Effector memory CD4-positive, alpha-beta T cell (primary cell): ENCODE measurements around the gene PTPN3.
"Not testable (repeated sequence)": the region's sequence is repeated elsewhere in the genome, so short reads cannot be mapped to it uniquely, and the experiment has no call there.

Experiments used
- DNase-seq, 3 donors: peaks; one replicate each; pipeline ENCODE4 v3.0.0-alpha.2; 2020
- H3K27ac ChIP-seq: 2 replicates; pipeline ENCODE4 v1.7.0; 2013; ENCODE audit warnings: mild to moderate bottlenecking, low read length, moderate library complexity; ENCODE audit not compliant: insufficient read depth, poor library complexity, severe bottlenecking
- H3K27me3 ChIP-seq: replicated peaks from 2 replicates; pipeline ENCODE4 v1.7.0; 2013; ENCODE audit warnings: mild to moderate bottlenecking, low read length; ENCODE audit not compliant: insufficient read depth, control insufficient read depth, poor library complexity, severe bottlenecking
- H3K36me3 ChIP-seq: 2 replicates; pipeline ENCODE4 v1.7.0; 2013; ENCODE audit warnings: mild to moderate bottlenecking, low read length, moderate library complexity; ENCODE audit not compliant: control insufficient read depth, insufficient read depth
- H3K4me1 ChIP-seq: 2 replicates; pipeline ENCODE4 v1.7.0; 2013; ENCODE audit warnings: low read length, mild to moderate bottlenecking; ENCODE audit not compliant: control insufficient read depth, insufficient read depth, poor library complexity, severe bottlenecking
- H3K4me3 ChIP-seq: 2 replicates; pipeline ENCODE4 v1.7.0; 2013; ENCODE audit warnings: low read length, low read depth, mild to moderate bottlenecking; ENCODE audit not compliant: insufficient read depth, poor library complexity, severe bottlenecking
- H3K9me3 ChIP-seq: 2 replicates; pipeline ENCODE4 v1.7.0; 2013; ENCODE audit warnings: mild to moderate bottlenecking, low read length, moderate library complexity; ENCODE audit not compliant: control insufficient read depth
- total RNA-seq, 3 donors: gene quantifications; one replicate each; lab custom pipeline; 2026; lab: John Stamatoyannopoulos, UW

The PTPN3 gene
- total RNA-seq, result 0 reads per million in 3 donors

GRCh38 chr9:109498195-109499092 lies at the start of gene PTPN3:
Gene PTPN3, minus strand, starts transcription at chr9:109498307. Its CDS starts 34,873 bp downstream, at chr9:109463434.
- Histone ChIP-seq H3K4me1 (no peaks in the 10 kb centered on the region), H3K27ac (no peak within 1 kb of the TSS), H3K27me3 (peaks cover 4% of the 10 kb centered on the region), H3K4me3 (no peak within 1 kb of the TSS), H3K36me3 (no peaks in the 10 kb centered on the region), H3K9me3 (no peaks in the 10 kb centered on the region)
- no peak for DNase-seq

GRCh38 chr9:109544954-109545353 lies 46.8 kb upstream of the PTPN3 start:
- not testable (repeated sequence) for H3K27me3 ChIP-seq, DNase-seq, H3K9me3 ChIP-seq, H3K36me3 ChIP-seq, H3K4me3 ChIP-seq, H3K4me1 ChIP-seq, H3K27ac ChIP-seq

GRCh38 chr9:109542922-109543321 lies 44.8 kb upstream of the PTPN3 start:
- Histone ChIP-seq H3K27me3 (no peaks in the 10 kb centered on the region), H3K9me3 (no peaks in the 10 kb centered on the region), H3K27ac (no peak overlapping the region), H3K4me1 (no peaks in the 10 kb centered on the region), H3K36me3 (no peaks in the 10 kb centered on the region), H3K4me3 (no peak overlapping the region)
- DNase-seq, result no peak

GRCh38 chr9:109538346-109538745 lies 40.2 kb upstream of the PTPN3 start:
- DNase-seq, result no peak
- Histone ChIP-seq H3K4me3 (no peak overlapping the region), H3K27ac (no peak overlapping the region), H3K4me1 (no peaks in the 10 kb centered on the region), H3K36me3 (no peaks in the 10 kb centered on the region), H3K9me3 (no peaks in the 10 kb centered on the region), H3K27me3 (no peaks in the 10 kb centered on the region)

- Histone ChIP-seq H3K4me3 (no peak overlapping the region), H3K9me3 (no peaks in the 10 kb centered on the region), H3K27ac (no peak overlapping the region), H3K36me3 (no peaks in the 10 kb centered on the region), H3K4me1 (no peaks in the 10 kb centered on the region), H3K27me3 (no peaks in the 10 kb centered on the region)
- no peak for DNase-seq
Measured at GRCh38 chr9:109537288-109537687, 39.2 kb upstream of the PTPN3 start.

- no peaks in the 10 kb centered on the region for H3K27me3 ChIP-seq
- H3K36me3 ChIP-seq, result no peaks in the 10 kb centered on the region
- H3K27ac ChIP-seq, result no peak overlapping the region
- no peaks in the 10 kb centered on the region for H3K4me1 ChIP-seq
- no peak overlapping the region for H3K4me3 ChIP-seq
- no peak for DNase-seq
- H3K9me3 ChIP-seq, result no peaks in the 10 kb centered on the region
Measured at GRCh38 chr9:109536859-109537258, 38.8 kb upstream of the PTPN3 start.

GRCh38 chr9:109535365-109535764 lies 37.3 kb upstream of the PTPN3 start:
- DNase-seq, result no peak
- Histone ChIP-seq H3K9me3 (no peaks in the 10 kb centered on the region), H3K27me3 (no peaks in the 10 kb centered on the region), H3K4me3 (no peak overlapping the region), H3K4me1 (no peaks in the 10 kb centered on the region), H3K27ac (no peak overlapping the region), H3K36me3 (no peaks in the 10 kb centered on the region)

- no peaks in the 10 kb centered on the region for H3K27me3 ChIP-seq
- H3K27ac ChIP-seq, result no peak overlapping the region
- H3K36me3 ChIP-seq, result no peaks in the 10 kb centered on the region
- no peaks in the 10 kb centered on the region for H3K4me1 ChIP-seq
- no peak overlapping the region for H3K4me3 ChIP-seq
- no peaks in the 10 kb centered on the region for H3K9me3 ChIP-seq
- no peak for DNase-seq
Measured at GRCh38 chr9:109534151-109534550, 36.0 kb upstream of the PTPN3 start.

- H3K9me3 ChIP-seq, H3K27me3 ChIP-seq, H3K27ac ChIP-seq, H3K36me3 ChIP-seq, DNase-seq, H3K4me1 ChIP-seq, H3K4me3 ChIP-seq: not testable (repeated sequence)
Measured at GRCh38 chr9:109532652-109533051, 34.5 kb upstream of the PTPN3 start.

GRCh38 chr9:109522106-109522505 lies 24.0 kb upstream of the PTPN3 start:
- DNase-seq, result no peak
- H3K4me1 ChIP-seq, result no peaks in the 10 kb centered on the region
- H3K4me3 ChIP-seq, result no peak overlapping the region
- no peaks in the 10 kb centered on the region for H3K27me3 ChIP-seq
- no peak overlapping the region for H3K27ac ChIP-seq
- no peaks in the 10 kb centered on the region for H3K9me3 ChIP-seq
- H3K36me3 ChIP-seq, result no peaks in the 10 kb centered on the region
